Stimulated activated CD4-positive, alpha-beta T cell treated with anti-CD3 and anti-CD28 coated beads, Interleukin-4, amount 100 ng/mL, for 24 hours (primary cell): ENCODE results near the gene PANK1.
"Not testable (repeated sequence)": the region's sequence is repeated elsewhere in the genome, so short reads cannot be mapped to it uniquely, and the experiment has no call there.

Source experiments
- DNase-seq: peaks from one replicate; pipeline ENCODE4 v3.0.0-alpha.2; 2020

Gene PANK1

GRCh38 chr10:89566095-89566950 lies 78.7 kb downstream of the PANK1 start:
- no peak for DNase-seq

- no peak for DNase-seq
Measured at GRCh38 chr10:89565180-89565579, 79.9 kb downstream of the PANK1 start.

- DNase-seq, result peak; percentile 37
Measured at GRCh38 chr10:89563861-89564478, 81.1 kb downstream of the PANK1 start.

- DNase-seq, result no peak
Measured at GRCh38 chr10:89563311-89563710, 81.7 kb downstream of the PANK1 start.

GRCh38 chr10:89556600-89556999 lies 88.4 kb downstream of the PANK1 start:
- no peak for DNase-seq

GRCh38 chr10:89555688-89556445 lies 89.2 kb downstream of the PANK1 start:
- no peak for DNase-seq

- no peak for DNase-seq
Measured at GRCh38 chr10:89554433-89554832, 90.6 kb downstream of the PANK1 start.

- DNase-seq, result no peak
Measured at GRCh38 chr10:89553064-89553734, 91.8 kb downstream of the PANK1 start.

GRCh38 chr10:89552213-89552612 lies 92.8 kb downstream of the PANK1 start:
- DNase-seq, result no peak

- no peak for DNase-seq
Measured at GRCh38 chr10:89550509-89550908, 94.5 kb downstream of the PANK1 start.

- DNase-seq, result no peak
Measured at GRCh38 chr10:89549510-89549909, 95.5 kb downstream of the PANK1 start.

- DNase-seq, result no peak
Measured at GRCh38 chr10:89548673-89549072, 96.4 kb downstream of the PANK1 start.

- DNase-seq, result no peak
Measured at GRCh38 chr10:89547853-89548513, 97.1 kb downstream of the PANK1 start.

- DNase-seq, result not testable (repeated sequence)
Measured at GRCh38 chr10:89546651-89547050, 98.4 kb downstream of the PANK1 start.

- DNase-seq, result no peak
Measured at GRCh38 chr10:89543841-89544240, 101.2 kb downstream of the PANK1 start.

GRCh38 chr10:89540420-89540949 lies 104.6 kb downstream of the PANK1 start:
- DNase-seq, result no peak

- DNase-seq, result no peak
Measured at GRCh38 chr10:89537364-89537763, 107.7 kb downstream of the PANK1 start.

- DNase-seq, result no peak
Measured at GRCh38 chr10:89536013-89536354, 109.1 kb downstream of the PANK1 start.

- DNase-seq, result no peak
Measured at GRCh38 chr10:89535171-89536012, 109.7 kb downstream of the PANK1 start, which contains the start of gene SLC16A12. TSS of gene SLC16A12 (minus strand) at chr10:89535594. CDS start at chr10:89462578, 73,016 bp downstream.

- DNase-seq, result no peak
Measured at GRCh38 chr10:89534826-89535166, 110.2 kb downstream of the PANK1 start.
